NCI-H226 (cell line): ENCODE data around the gene CDH4.

Experiments used
- DNase-seq: peaks from one replicate; pipeline ENCODE4 v3.0.0-alpha.2; 2015

Gene CDH4

DNA sequence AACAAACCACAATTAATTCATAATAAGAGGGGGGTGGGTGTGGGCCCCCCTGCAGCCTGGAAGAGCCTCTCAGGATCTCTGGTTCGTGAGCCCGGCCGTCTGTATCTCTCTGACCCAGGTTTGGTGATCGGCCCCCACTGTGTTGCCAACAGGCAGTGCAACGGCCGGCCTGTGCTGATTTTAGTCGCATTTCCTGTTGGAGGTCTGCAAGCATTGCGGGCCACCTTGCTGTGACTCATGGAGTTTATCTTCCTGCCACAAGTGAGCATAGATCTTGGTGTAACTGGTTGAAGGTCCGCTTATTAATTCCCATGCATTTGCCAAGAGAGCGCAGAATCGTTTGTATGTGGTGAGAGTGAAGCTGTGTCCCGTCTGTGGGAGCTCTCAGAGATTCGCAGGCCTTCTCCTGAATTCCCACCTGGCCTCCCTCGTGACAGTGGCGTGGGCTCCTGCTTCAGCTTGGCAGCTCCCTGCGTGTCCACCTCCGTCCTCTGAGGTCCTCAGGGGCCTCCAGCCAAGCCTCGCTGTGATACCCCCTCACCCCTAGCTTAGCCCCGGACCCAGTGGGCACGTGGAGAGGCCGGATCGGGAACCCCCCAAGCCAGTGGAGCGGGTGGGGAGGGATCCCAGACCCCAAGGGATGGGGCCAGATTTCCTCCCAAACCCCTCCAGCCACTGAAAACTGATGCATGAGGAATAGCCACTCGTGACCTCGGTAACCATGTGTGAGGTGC is 269.8 kb downstream of the CDH4 start:
- DNase-seq: no peak

GRCh38 chr20:61522498-61523090 is 270.5 kb downstream of the CDH4 start:
- no peak for DNase-seq

DNA sequence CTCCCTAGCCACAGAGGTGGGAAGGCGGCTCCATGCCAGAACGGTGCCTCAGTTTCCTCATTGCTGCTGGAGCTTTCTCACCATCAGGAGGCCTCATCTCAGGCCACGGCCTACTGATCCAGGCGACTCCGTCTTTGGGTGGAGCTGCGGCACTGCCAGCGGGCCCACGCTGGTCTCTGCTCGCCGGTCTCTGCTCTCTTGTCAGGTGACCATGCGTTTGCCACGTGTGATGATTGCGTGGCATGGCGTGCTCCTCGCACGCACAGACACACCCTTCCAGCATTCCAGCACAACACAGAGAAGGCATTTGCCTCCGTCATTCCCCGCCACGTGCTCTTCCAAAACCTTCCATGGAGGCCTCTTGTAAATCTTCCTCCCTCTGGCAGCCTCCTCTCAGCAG is 271.1 kb downstream of the CDH4 start:
- DNase-seq: no peak

GRCh38 chr20:61524951-61525666 is 273.0 kb downstream of the CDH4 start:
- DNase-seq: no peak

DNA sequence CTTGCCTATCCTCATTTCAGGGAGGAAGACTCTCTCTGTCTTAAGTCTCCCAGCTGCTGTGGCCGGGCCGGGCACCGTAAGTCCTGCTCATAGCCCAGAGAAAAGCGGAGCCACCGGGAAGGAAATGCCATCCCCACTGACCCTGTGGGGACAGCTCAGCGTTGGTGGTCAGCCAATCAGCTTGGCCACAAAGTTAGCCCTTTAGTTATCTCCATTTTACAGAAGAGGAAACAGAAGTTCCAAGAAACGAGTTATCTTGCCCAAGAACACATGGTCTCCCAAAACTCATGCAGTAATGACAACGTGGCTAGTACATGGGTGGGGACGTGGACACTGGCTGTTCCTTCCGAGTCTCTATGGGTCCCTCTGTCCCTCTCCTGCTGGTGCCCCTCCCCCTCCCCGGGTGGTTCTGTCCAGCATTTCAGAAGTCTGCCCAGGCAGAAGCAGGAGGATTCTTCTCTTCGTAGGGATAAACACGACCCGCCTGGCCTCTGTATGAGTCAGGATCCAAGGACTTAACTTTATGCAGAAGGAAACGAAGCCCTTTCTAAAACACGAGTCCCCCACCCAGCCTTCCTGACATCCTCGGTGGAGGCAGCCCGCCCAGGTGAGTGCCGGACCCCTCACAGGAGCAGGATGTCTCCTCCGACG is 273.8 kb downstream of the CDH4 start:
- no peak for DNase-seq

- no peak for DNase-seq
These were observed 274.8 kb downstream of the CDH4 start for GRCh38 chr20:61526907-61527306.

DNA sequence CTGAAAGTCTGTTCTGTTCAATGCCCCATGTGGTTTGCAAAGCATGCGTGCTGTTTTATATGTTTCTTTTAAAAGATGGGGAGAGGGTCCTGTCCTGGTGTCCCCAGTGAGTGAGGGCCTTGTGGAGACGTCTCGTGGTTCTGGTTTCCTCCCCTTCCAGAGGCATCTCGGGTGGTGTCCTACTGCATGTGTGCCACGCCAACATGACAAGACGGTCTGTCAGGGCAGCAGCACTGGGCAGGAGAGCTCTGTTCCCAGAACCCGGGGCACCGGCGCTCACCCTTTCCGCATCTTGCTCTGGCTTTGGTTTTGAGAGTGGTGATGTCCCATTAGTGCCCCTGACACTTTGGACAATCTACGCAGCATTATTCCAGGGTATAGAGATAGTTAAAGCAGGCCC is 275.6 kb downstream of the CDH4 start:
- no peak for DNase-seq

- no peak for DNase-seq
These were observed 276.5 kb downstream of the CDH4 start for GRCh38 chr20:61528591-61528990.

DNA sequence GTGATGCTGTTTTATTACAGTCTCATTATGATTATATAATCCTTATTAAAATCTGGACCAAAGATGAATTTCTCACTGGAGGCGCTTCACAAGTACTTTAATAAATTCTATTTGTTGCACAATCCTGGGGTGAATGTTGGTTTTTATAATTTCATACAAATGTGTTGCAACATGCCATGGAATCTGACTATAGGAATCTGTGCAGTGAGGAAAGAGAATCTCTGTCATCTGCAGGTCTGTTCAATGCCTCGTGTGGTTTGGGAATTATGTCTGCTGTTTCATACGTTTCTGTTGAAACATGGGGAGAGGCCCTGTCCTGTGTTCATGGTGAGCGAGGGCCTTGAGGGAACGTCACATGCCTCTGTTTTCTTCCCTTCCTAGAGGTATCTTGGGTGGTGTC is 277.3 kb downstream of the CDH4 start:
- DNase-seq: no peak

GRCh38 chr20:61531553-61532345 is 279.7 kb downstream of the CDH4 start:
- peak; percentile 43 for DNase-seq

DNA sequence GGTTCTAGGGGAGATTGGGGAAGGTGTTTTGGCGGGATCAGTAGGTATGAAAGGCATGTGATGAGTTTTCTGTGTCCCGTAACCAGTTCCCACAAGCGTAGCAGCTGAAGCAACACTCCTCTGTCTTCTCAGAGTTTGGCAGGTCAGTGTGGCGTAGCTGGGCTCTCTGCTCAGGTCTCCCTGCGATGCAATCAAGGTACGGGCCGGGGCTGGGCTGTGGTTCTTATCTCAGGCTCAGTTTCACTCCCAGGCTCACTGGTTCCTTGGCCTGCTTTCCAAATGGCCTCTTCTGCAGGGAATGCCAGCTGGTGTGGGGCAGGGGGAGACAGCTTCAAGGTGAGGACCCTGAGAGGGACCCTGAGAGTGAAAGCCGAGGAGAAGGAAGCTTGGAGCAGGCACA is 280.7 kb downstream of the CDH4 start:
- DNase-seq: no peak

GRCh38 chr20:61533231-61533631 is 281.2 kb downstream of the CDH4 start:
- DNase-seq: no peak

GRCh38 chr20:61534346-61534745 is 282.3 kb downstream of the CDH4 start:
- no peak for DNase-seq

GRCh38 chr20:61535091-61535490 is 283.0 kb downstream of the CDH4 start:
- no peak for DNase-seq

DNA sequence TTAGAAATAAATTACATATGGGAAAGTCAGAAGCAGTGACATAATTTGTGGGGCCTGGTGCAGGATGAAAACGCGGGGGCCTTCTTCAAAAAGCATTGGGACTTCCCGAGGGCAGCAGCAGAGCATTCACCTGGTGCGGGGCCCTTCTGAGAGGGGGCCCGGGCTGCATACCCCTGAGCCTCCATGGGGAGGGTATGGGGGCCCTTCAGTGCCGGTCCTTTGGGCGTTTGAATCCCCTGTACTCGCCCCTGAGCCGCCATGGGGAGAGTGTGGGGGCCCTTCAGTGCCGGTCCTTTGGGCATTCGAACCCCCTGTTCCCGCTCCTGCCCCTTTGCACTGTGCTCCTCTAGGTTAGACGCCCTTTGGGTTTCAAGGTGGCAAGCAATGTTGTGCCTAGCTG is 283.5 kb downstream of the CDH4 start:
- DNase-seq: no peak

DNA sequence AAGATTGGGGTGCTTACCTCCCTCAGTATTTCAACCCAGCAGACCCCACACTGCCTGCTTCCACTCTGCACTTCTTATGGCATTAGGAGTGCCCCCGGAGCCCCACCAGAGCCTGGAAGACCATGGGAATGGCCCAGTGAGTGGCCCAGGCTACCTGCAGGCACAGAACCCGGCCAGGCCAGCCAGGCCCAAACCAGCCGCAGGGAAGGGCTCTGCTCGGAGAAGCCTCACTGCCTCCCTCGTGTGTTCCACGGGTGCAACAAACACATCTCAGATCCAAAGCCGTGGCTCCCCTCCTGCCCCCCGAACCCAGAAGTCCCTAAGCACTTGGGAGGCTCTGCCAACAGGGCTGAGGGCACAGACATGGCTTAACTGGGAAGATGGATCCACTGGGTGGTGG is 283.9 kb downstream of the CDH4 start:
- no peak for DNase-seq

- no peak for DNase-seq
These were observed 284.6 kb downstream of the CDH4 start for GRCh38 chr20:61536671-61537070.

GRCh38 chr20:61537239-61538182 is 285.4 kb downstream of the CDH4 start:
- no peak for DNase-seq

DNA sequence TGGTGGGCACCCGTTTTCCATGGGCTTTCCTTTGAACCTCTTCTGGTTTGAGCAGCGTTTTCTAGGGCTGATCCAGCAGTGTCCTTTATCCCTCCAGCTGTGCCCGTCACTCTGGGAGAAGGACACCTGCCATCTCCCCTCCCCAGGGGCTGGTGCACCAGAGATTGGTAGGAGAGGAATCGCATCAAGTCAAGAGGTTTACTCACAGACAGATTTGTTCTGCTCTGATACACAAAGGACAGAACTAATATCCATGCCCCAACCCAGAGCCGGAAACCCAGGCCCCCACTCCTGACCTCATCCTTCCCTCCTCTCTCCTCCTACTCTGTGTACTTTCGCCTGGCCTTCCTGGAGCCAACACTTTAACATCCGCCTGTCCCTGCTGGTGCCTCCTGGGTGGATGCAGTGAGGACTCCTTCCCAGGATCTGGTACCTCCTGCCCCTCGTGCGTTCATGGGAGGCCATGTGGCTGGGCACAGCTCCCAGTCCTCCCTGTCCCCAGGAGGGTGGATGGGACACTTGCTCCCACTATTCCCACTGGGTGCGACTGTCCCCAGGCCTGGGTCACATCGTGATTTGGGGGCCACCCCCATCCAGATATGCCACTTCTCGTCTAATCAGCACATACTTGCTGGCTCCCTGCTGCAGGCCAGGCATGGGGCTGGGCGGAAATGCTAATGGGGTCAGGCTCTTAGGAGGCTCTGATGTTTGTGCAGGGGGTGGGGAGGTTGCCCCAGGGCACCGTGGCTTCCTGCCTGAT is 286.3 kb downstream of the CDH4 start:
- no peak for DNase-seq

DNA sequence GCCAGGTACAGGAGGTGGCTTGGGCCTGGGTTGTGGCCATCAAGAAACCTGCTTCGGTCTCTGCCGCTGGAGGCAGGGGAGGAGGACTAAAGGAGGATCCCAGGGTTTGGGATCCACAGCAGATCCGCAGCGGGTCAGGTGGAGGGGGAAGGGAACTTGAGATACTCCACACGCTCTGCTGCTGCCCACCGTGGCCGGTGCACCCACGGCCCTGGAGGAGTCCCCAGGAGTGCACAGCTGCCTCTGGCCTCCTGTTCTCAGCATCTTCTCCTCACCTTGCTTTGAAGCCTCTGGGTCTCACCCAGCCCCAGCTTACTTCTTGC is 286.8 kb downstream of the CDH4 start:
- DNase-seq: no peak

DNA sequence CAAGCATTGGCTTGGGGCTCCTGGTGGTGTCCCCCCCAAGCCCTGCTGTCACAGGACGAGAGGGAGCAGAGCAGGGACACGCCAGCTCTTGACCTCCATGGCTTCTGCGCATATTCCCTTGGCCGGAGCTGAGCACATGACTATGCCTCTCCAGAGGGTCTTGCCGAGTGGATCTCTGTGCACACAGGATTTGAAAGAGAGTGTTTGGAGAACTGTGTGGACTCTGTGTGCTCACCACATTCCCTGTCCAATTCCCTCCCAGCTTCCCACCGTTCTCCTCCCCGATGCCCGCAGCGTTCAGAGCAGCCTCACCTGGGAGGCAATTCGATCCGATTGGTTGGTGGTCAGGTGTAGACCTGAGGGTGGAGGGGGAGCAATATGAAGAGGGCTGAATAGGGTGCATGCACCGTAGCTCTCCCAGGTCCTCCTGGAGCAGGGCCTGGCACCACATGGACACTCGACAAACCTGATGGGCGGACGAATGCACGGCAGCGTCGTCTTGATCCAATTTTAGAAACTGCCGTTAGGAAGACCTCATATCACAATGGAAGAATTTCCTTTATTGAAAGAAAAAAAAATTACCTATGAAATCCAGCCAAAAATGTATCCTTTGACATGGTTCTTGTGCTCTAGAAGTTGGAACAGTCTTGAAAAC is 287.8 kb downstream of the CDH4 start:
- no peak for DNase-seq
